Suppressor macrophage treated with lipopolysaccharide for 4 hours (primary cell): ENCODE results near the gene HSD17B10.
A peak's percentile ranks its signal among the peaks of the same experiment; 100 is the strongest.
"Not testable (repeated sequence)": the region's sequence is repeated elsewhere in the genome, so short reads cannot be mapped to it uniquely, and the experiment has no call there.

Experiments used
- DNase-seq: peaks from one replicate; pipeline ENCODE4 v3.0.0-alpha.2; 2020

The HSD17B10 gene

GRCh38 chrX:53433651-53434639, at the start of gene HSD17B10:
HSD17B10 (minus strand) TSS chrX:53434370; CDS start chrX:53434345, 25 bp downstream.
- peak; percentile 88 for DNase-seq

GRCh38 chrX:53483416-53483815, 49.2 kb upstream of the HSD17B10 start:
- DNase-seq, result no peak

- DNase-seq, result peak; percentile 47
Measured at GRCh38 chrX:53481816-53482465, 47.8 kb upstream of the HSD17B10 start.

- DNase-seq, result peak; percentile 9
Measured at GRCh38 chrX:53481093-53481492, 46.9 kb upstream of the HSD17B10 start.

- no peak for DNase-seq
Measured at GRCh38 chrX:53479301-53479700, 45.1 kb upstream of the HSD17B10 start.

GRCh38 chrX:53476371-53476770, 42.2 kb upstream of the HSD17B10 start:
- DNase-seq, result no peak

- DNase-seq, result peak; percentile 28
Measured at GRCh38 chrX:53474707-53475106, 40.5 kb upstream of the HSD17B10 start.

GRCh38 chrX:53471346-53471745, 37.2 kb upstream of the HSD17B10 start:
- no peak for DNase-seq

GRCh38 chrX:53468659-53469058, 34.5 kb upstream of the HSD17B10 start:
- DNase-seq, result not testable (repeated sequence)

GRCh38 chrX:53458082-53458481, 23.9 kb upstream of the HSD17B10 start:
- no peak for DNase-seq

GRCh38 chrX:53456254-53456653, 22.1 kb upstream of the HSD17B10 start:
- peak; percentile 47 for DNase-seq

- DNase-seq, result peak; percentile 10
Measured at GRCh38 chrX:53452812-53453211, 18.6 kb upstream of the HSD17B10 start.

- no peak for DNase-seq
Measured at GRCh38 chrX:53449632-53450031, 15.5 kb upstream of the HSD17B10 start.

GRCh38 chrX:53447441-53447840, 13.3 kb upstream of the HSD17B10 start:
- DNase-seq, result no peak

- DNase-seq, result peak; percentile 56
Measured at GRCh38 chrX:53445977-53446376, 11.8 kb upstream of the HSD17B10 start.

GRCh38 chrX:53442322-53442631, 8.1 kb upstream of the HSD17B10 start:
- no peak for DNase-seq

- peak; percentile 52 for DNase-seq
Measured at GRCh38 chrX:53441531-53442321, 7.6 kb upstream of the HSD17B10 start.

- peak; percentile 71 for DNase-seq
Measured at GRCh38 chrX:53440621-53441517, 6.7 kb upstream of the HSD17B10 start.

- DNase-seq, result no peak
Measured at GRCh38 chrX:53440101-53440500, 5.9 kb upstream of the HSD17B10 start.

- DNase-seq, result no peak
Measured at GRCh38 chrX:53438832-53439230, 4.7 kb upstream of the HSD17B10 start.

GRCh38 chrX:53438174-53438831, 4.1 kb upstream of the HSD17B10 start:
- DNase-seq, result no peak

GRCh38 chrX:53437206-53437605, 3.0 kb upstream of the HSD17B10 start:
- no peak for DNase-seq
